PC-9 (cell line): ENCODE results near the gene RUNX2.

ENCODE experiments used
- CTCF ChIP-seq: fragments of 200-600 bp; sonication (generic); conservative IDR thresholded peaks from 2 replicates; pipeline ENCODE4 v1.6.1; 2017; ENCODE audit warnings: mixed run types, antibody characterized with exemption, mild to moderate bottlenecking, moderate library complexity
- EZH2 ChIP-seq: fragments of 200-600 bp; sonication (generic); IDR thresholded peaks from 2 replicates; pipeline ENCODE4 v1.8.0; 2017; ENCODE audit warnings: antibody characterized with exemption, low read depth

GRCh38 chr6:45350186-45350710 lies 22.1 kb downstream of the RUNX2 start:
- TF ChIP-seq CTCF (no peak), EZH2 (no peak)
